Activated CD8-positive, alpha-beta memory T cell treated with anti-CD3 and anti-CD28 coated beads for 4 hours (primary cell): ENCODE measurements around the gene CASR.
"Not testable (repeated sequence)": the region's sequence is repeated elsewhere in the genome, so short reads cannot be mapped to it uniquely, and the experiment has no call there.

Source experiments
- DNase-seq, 2 donors: peaks; one replicate each; pipeline ENCODE4 v3.0.0-alpha.2; 2020; ENCODE audit warnings: low read depth in 2 of 2

Gene CASR, protein sequence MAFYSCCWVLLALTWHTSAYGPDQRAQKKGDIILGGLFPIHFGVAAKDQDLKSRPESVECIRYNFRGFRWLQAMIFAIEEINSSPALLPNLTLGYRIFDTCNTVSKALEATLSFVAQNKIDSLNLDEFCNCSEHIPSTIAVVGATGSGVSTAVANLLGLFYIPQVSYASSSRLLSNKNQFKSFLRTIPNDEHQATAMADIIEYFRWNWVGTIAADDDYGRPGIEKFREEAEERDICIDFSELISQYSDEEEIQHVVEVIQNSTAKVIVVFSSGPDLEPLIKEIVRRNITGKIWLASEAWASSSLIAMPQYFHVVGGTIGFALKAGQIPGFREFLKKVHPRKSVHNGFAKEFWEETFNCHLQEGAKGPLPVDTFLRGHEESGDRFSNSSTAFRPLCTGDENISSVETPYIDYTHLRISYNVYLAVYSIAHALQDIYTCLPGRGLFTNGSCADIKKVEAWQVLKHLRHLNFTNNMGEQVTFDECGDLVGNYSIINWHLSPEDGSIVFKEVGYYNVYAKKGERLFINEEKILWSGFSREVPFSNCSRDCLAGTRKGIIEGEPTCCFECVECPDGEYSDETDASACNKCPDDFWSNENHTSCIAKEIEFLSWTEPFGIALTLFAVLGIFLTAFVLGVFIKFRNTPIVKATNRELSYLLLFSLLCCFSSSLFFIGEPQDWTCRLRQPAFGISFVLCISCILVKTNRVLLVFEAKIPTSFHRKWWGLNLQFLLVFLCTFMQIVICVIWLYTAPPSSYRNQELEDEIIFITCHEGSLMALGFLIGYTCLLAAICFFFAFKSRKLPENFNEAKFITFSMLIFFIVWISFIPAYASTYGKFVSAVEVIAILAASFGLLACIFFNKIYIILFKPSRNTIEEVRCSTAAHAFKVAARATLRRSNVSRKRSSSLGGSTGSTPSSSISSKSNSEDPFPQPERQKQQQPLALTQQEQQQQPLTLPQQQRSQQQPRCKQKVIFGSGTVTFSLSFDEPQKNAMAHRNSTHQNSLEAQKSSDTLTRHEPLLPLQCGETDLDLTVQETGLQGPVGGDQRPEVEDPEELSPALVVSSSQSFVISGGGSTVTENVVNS

DNA sequence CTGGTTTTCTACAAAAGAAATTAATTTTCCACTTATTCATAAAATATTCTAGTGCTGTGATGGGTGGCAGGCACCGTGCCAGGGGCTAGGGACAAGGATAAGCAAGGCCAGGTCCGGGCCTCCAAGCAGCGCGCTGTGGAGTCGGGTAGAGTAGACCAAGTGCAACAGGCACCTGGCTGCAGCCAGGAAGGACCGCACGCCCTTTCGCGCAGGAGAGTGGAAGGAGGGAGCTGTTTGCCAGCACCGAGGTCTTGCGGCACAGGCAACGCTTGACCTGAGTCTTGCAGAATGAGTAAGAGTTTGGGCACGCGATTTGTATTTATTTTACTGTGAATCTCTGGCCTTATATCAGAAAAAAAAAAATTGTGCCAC is at the start of gene CASR:
TSS of gene CASR (plus strand) at position 148 of the 372 bp plus-strand sequence. CDS start 70,522 bp downstream, outside the sequence.
- no peak for DNase-seq

DNA sequence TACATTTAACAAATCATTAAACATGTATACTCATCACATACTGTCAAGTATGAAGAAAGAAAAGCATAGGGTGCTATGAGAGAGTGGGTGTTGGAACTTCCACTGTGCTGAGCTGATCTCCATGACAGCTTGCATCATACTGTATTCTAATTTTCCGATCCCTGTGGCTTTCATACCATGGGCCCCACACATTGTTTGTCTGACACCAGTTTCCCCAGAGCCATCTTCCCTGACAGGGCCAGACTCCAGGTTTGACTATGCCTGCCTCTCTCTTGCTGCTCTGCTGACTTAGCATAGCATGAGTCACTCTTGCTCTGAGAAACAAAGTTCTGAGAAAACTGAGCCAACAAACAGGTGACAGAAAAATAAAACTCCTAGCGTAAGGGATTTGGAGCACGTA is 37.0 kb upstream of the CASR start:
- no peak for DNase-seq

GRCh38 chr3:122148941-122149627 is 34.4 kb upstream of the CASR start:
- no peak for DNase-seq

DNA sequence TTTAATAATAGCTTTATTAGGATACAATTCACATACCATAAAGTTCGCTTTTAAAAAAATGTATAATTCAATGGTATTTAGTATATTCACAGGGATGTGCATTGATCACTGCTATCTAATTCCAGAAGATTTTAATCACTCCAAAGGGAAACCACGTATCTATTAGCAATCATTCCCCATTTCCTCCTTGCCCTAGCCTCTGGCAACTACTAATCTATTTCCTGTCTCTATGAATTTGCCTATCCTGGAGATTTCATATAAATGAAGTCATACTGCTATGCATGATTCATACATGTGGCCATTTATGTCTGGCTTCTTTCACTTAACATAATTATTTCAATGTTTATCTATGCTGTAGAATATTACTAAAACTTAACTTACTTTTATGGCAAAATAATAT is 32.0 kb upstream of the CASR start:
- no peak for DNase-seq

DNA sequence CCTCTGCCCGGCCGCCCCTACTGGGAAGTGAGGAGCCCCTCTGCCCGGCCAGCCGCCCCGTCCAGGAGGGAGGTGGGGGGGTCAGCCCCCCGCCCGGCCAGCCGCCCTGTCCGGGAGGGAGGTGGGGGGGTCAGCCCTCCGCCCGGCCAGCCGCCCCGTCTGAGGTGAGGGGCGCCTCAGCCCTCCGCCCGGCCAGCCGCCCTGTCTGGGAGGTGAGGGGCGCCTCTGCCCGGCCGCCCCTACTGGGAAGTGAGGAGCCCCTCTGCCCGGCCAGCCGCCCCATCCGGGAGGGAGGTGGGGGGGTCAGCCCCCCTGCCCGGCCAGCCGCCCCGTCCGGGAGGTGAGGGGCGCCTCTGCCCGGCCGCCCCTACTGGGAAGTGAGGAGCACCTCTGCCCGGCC is 18.5 kb upstream of the CASR start:
- DNase-seq: not testable (repeated sequence)

DNA sequence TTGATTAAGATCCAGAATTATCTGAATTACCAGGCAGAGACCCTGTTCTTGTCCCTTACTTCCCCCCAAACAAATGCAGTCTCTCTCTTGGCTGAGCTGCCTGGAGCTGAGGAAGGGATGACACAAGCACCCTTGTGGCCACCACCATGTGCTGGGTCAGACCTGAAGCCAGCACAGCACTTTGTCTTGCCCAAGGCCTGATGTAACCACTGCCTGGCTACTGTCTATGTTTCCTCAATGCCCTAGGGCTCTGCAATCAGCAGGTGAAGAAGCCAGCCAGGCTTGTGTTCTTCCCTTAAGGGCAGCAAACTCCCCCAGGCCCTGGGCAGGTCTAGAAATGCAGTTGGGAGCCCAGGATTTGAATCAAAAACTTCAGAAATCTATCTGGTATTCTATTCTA is 15.8 kb upstream of the CASR start:
- no peak for DNase-seq

DNA sequence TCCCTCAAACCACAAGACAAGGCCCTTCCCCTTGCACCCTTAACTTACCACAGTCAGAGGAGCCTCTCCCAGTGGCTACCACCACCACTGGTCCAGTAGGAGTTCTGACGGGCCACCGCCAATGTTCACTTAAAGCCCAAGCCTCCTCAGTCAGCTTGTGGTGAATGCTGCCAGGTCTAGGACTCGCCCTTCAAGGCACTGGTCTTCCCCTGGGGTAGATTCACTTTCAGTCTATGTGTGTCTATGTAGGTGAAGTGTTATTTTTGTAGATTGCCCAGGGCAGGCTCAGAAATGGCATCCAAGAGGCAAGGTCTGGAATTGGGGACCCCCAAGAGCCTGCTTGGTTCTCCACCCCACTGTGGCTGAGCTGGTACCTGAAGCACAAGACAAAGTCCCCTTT is 15.4 kb upstream of the CASR start:
- DNase-seq: no peak

GRCh38 chr3:122169911-122170310 is 13.6 kb upstream of the CASR start:
- no peak for DNase-seq

DNA sequence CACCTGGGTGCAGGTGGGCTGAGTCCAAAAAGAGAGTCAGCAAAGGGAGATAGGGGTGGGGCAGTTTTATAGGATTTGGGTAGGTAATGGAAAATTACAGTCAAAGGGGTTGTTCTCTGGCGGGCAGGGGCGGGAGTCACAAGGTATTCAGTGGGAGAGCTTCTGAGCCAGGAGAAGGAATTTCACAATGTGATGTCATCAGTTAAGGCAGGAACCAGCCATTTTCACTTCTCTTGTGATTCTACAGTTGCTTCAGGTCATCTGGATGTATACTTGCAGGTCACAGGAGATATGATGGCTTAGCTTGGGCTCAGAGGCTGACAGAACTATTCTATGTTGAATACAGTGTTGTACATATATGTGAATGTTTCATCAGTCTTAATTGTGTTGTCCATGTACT is 12.1 kb upstream of the CASR start:
- DNase-seq: not testable (repeated sequence)

DNA sequence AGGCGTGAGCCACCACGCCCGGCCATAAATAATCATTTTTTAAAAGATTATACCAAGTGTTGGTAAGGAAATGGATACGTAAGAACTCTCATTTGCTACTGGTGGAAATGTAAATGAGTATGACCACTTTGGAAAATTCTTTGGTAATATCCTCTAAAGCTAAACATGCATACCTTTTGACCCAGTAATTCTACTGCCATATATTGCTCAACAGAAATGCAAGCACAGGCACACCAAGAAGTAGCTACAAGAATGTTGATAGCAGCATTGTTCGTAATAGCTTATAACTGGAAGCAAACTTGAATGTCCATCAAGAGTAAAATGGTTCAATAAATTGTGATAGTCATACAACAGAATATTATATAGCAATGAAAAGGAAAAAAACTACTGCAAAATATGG is 4.8 kb upstream of the CASR start:
- DNase-seq: no peak

DNA sequence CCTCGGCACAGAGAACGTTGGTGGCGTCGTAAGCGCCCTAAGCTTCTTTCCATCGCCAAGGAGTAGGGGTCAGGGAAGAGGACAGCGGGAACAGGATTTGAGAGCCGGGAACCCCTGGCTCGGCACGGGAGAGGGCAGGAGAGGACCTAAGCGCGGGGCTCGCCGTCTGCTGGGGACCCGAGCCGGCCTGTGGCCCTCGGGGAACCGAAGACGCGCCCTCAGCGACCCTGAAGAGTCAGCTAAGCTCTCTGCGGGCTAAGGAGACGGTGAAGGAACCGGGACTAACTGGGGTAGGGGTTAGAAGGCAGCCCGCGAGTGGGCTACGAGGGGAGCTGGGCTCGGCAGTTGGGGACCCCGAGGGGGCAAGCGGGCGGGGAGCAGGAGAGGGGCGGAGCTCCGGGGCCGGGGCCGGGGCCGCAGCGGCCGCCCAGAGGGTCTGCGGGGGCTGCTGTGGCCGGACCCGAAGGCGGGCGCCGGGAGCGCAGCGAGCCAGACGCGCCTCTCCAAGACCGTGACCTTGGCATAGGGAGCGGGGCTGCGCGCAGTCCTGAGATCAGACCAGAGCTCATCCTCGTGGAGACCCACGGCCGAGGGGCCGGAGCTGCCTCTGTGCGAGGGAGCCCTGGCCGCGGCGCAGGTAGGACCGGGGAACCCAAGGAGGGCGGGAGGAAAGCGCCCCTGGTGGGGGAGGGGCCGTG is 574 bp downstream of the CASR start:
- no peak for DNase-seq

GRCh38 chr3:122184591-122184929 is 1.1 kb downstream of the CASR start:
- no peak for DNase-seq

DNA sequence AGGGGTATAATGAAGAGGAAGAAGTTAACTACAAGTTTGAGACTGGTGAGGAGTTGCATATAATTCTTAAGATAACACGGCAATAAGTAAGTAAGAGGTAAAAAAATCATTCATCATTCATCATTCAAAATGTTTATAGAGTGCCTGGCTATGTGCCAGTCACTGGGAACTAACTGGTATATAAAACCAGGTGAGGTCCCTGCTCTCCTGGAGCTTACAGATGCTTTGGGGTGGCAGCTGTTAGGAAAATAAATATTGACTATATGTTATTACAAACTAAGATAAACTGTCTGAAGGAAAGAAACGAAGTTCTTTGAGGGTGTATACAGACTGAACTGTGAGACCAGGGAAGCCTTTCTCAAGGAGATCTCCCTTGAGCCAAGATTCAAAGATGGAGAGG is 2.9 kb downstream of the CASR start:
- DNase-seq: no peak

GRCh38 chr3:122188737-122189136 is 5.3 kb downstream of the CASR start:
- no peak for DNase-seq

DNA sequence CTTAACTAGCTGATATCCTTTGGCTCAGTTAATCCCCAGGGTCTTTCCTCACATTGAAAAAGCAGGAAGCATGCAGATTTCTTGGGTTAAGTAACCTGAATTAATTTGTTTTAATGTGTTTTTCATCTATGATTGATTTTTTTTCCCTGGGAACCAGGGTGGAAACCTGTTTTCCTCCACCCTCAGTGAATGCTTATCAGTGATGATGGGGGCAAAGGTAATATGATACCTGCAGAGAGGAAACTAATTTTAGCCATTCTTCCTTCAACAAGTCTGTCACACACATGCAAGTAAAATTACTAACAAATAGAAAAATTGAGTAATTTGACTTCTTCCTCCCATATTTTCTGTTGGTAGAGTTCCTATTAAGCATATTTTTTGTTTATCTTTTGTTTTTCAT is 5.9 kb downstream of the CASR start:
- DNase-seq: no peak

DNA sequence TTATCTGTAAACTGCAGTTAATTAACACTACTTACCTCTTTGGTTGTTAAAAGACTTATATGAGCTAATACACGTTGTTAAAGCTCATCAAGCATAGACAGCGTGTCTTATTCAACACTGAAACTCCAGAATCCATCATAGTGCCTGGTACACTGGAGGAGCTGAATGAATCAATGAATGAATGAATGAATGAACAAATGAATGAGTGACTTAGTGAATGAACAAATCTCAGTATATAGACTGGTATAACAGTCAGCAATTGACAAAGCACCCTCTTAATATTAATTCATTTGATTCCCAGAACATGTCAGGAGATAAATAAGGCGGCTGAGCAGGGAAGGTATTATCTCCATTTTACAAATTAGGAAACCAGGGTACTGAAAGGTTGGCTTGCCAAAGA is 7.1 kb downstream of the CASR start:
- DNase-seq: no peak

DNA sequence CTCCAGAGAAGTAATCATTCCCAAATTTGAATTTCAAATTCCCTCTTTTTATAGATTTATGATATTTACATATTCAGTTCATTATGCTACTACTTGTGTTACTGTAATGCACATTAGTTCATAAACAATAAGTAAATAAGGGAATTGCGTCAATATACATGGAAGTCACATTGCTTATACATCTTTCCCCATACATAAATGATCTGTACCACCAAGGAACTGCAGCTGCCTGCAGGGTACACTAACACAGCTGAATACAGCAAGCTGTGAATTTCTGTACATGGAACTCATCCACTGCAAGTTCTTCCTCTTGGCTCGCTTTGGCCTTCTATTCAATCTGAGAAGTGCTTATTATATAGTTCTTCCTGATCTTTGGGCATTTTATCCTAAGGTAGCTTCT is 15.5 kb downstream of the CASR start:
- DNase-seq: no peak

DNA sequence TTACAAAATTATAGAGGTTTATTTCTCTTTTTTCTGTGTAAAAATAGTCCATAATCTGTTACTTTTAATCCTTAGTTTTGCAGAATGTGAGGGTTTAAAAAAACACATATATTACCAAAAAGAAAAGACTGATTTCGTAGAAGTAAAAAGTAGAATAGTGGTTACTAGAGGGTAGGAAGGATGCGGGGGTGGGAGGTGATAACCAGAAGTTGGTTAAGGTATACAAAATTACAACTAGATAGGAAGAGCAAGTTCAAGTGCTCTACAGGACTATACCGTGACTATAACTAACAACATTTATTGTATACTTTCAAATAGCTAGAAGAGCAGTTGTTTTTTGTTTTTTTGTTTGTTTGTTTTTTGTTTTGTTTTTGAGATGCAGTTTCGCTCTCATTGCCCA is 16.1 kb downstream of the CASR start:
- DNase-seq: no peak

DNA sequence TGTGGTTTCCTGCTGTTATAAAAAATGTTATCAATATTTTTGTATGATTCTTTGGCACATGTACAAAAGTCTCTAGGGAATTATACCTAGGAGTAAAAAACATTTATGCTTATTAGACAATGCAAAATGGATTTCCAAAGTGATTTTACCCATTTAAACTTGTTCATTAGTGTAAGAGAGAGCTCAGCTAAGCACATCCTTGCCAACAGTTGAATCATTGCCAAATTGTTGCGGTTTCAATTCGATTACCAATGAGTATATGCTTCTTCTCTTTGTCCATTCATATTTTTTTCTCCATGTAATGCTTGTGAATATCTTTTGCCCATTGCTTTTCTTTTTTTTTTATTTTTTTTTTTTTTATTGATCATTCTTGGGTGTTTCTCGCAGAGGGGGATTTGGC is 17.2 kb downstream of the CASR start:
- DNase-seq: no peak

GRCh38 chr3:122201476-122201875 is 18.0 kb downstream of the CASR start:
- DNase-seq: not testable (repeated sequence)

GRCh38 chr3:122208579-122208978 is 25.1 kb downstream of the CASR start:
- DNase-seq: no peak

DNA sequence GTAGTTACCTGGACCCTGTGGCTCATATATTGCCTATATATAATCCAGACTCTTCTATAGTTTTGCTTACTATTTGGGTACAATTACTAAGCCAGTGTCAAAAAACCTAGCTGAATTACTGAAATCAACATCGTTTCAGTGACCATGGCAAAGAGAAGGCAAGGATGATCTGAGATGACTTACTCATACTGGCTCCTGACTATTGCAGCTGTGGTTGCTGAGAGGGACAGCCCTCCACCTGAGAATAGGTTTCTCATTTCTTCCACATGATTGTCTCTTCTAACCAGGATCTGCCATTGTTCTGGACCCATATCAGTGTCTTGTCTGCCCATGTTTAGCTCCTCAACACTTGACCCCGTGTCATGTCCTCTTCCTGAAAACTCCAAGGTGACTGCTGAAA is 30.2 kb downstream of the CASR start:
- no peak for DNase-seq
